OCI-LY3 (cell line): ENCODE results near the gene KRT8.

Experiments
- H2AFZ ChIP-seq: fragments of 200-600, 300-600 bp; shearing (Covaris generic); 2 replicates; pipeline ENCODE4 v1.6.0; 2014; ENCODE audit warnings: antibody characterized with exemption, low read depth, low read length
- H3K27ac ChIP-seq: fragments of 200-600, 300-600 bp; sonication (generic); 2 replicates; pipeline ENCODE4 v1.5.1; 2014; ENCODE audit warnings: mild to moderate bottlenecking, low read length, moderate library complexity, mixed read lengths
- H3K27me3 ChIP-seq: fragments of 200-600, 300-600 bp; sonication (generic); 2 replicates; pipeline ENCODE4 v1.6.1; 2014; ENCODE audit warnings: low read depth, low read length, mixed read lengths
- H3K36me3 ChIP-seq: fragments of 200-600, 300-600 bp; sonication (generic); replicated peaks from 2 replicates; pipeline ENCODE3; 2014; ENCODE audit warnings: low read depth, low read length, mixed read lengths
- H3K4me1 ChIP-seq: fragments of 300-600, 200-600 bp; sonication (generic); 2 replicates; pipeline ENCODE4 v1.6.1; 2014; ENCODE audit warnings: low read length, mixed read lengths
- H3K4me2 ChIP-seq: fragments of 200-600, 300-600 bp; sonication (generic); 2 replicates; pipeline ENCODE4 v1.6.1; 2014; ENCODE audit warnings: low read length, mixed read lengths
- H3K4me3 ChIP-seq: fragments of 300-600, 200-600 bp; sonication (generic); 2 replicates; pipeline ENCODE4 v1.5.1; 2014; ENCODE audit warnings: antibody characterized with exemption, mild to moderate bottlenecking, low read length, moderate library complexity
- H3K79me2 ChIP-seq: fragments of 300-600, 200-600 bp; shearing (Covaris generic); 2 replicates; pipeline ENCODE4 v1.6.1; 2014; ENCODE audit warnings: mild to moderate bottlenecking, low read length, mixed read lengths
- H3K9ac ChIP-seq: fragments of 300-600, 200-600 bp; shearing (Covaris generic); 2 replicates; pipeline ENCODE4 v1.6.0; 2014; ENCODE audit warnings: mild to moderate bottlenecking, low read length, moderate library complexity
- H3K9me3 ChIP-seq: fragments of 200-600, 300-600 bp; shearing (Covaris generic); 2 replicates; pipeline ENCODE4 v1.6.1; 2014; ENCODE audit warnings: low read length, mixed read lengths; ENCODE audit not compliant: insufficient read depth
- H4K20me1 ChIP-seq: fragments of 200-600, 300-600 bp; sonication (generic); 2 replicates; pipeline ENCODE4 v1.6.1; 2016; ENCODE audit warnings: low read length, mixed read lengths; ENCODE audit not compliant: insufficient read depth
- EZH2phosphoT487 ChIP-seq: fragments of 200-600 bp; shearing (Covaris generic); IDR thresholded peaks from 2 replicates; pipeline ENCODE4 v1.6.1; 2018; ENCODE audit warnings: antibody characterized with exemption, mixed run types, low read depth
- TF ChIP-seq, protein P1 (sequence below): fragments of 200-600, 300-600 bp; sonication (generic); IDR thresholded peaks from 2 replicates; pipeline ENCODE4 v1.5.1; 2014; ENCODE audit warnings: antibody characterized with exemption, low read length, low read depth

KRT8 gene

DNA sequence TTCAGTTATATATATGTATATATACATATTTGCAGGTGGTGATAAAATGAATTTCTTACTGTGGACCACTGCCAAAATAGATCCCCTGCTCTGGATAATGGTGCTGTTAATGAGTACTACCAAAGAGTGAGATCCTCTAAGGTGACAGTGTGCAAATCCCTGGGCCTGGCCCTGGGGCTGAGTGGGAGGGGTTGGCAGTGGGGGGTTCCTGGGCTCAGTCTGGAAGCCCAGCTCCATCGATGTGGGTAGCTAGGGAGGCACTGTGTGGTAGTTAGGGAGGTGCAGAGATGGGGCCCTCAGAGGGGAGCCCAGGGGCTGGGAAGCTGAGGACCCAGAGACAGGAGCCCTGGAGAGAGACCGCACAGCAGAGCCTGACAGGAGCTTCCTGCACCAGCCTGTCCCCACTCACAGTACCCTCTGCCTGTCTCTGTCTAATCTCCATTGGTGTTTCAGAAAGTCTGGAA, 9.1 kb downstream of the KRT8 start:
- H3K27ac ChIP-seq: no peak overlapping the region
- no peak overlapping the region for H2AFZ ChIP-seq
- H3K4me3 ChIP-seq: no peak overlapping the region
- no peak overlapping the region for H3K4me2 ChIP-seq
- no peaks in the 10 kb centered on the region for H3K36me3 ChIP-seq
- TF ChIP-seq EZH2phosphoT487: no peak
- TF ChIP-seq, protein P1, sequence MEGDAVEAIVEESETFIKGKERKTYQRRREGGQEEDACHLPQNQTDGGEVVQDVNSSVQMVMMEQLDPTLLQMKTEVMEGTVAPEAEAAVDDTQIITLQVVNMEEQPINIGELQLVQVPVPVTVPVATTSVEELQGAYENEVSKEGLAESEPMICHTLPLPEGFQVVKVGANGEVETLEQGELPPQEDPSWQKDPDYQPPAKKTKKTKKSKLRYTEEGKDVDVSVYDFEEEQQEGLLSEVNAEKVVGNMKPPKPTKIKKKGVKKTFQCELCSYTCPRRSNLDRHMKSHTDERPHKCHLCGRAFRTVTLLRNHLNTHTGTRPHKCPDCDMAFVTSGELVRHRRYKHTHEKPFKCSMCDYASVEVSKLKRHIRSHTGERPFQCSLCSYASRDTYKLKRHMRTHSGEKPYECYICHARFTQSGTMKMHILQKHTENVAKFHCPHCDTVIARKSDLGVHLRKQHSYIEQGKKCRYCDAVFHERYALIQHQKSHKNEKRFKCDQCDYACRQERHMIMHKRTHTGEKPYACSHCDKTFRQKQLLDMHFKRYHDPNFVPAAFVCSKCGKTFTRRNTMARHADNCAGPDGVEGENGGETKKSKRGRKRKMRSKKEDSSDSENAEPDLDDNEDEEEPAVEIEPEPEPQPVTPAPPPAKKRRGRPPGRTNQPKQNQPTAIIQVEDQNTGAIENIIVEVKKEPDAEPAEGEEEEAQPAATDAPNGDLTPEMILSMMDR: no peak
- no peaks in the 10 kb centered on the region for H4K20me1 ChIP-seq
- H3K9me3 ChIP-seq: no peaks in the 10 kb centered on the region
- no peaks in the 10 kb centered on the region for H3K79me2 ChIP-seq
- H3K4me1 ChIP-seq: no peaks in the 10 kb centered on the region
- H3K9ac ChIP-seq: no peak overlapping the region
- H3K27me3 ChIP-seq: peaks cover 9% of the 10 kb centered on the region; the same call in 1 of the 2 replicates

DNA sequence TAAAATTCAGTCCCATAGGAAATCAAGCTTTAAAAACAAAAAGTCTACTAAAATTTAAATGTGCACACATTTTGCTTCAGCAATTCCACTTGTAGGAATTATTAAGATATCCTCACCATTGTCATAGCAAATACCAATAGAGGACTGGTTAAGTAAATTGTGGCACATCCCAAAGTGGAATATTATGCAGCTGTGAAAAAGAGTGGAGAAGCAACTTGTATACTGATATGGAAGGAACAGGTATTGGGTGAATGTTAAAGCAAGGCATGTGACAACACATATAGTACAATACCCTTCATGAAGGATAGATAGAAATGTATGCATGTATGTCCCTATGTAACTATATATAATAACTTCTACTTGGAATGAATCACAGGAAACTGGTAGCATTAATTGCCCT, 11.9 kb downstream of the KRT8 start:
- H3K4me1 ChIP-seq: no peaks in the 10 kb centered on the region

DNA sequence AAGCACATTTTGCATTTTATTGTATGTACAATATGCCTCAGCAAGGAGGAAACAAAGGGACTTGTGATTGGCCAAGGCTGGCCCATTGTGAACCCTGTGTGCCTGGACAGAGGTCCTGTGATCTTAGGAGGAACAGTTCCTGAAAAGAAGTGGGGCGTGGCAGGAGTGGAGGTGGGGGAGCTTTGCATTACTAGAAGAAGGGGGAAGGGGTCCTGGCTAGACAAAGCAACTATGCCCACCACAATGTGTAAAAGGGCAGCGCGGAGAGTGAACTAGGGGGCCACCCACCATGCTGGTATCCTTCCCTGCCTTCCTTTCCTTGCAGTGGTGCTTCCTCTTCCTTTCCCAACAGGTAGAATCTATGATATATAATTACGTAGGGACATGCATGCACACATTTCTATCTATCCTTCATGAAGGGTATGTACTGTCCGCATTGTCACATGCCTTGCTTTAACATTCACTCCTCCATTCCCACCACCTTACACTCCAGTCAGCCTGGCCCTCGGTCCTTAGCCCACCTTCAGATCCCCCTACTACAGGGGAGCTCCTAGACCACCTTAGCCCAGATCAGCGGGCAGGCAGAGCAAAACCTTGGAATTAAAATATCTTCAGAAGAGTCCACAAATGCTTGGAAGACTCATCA, 12.5 kb downstream of the KRT8 start:
- no peak overlapping the region for H3K27ac ChIP-seq
- no peaks in the 10 kb centered on the region for H3K4me1 ChIP-seq

More for the DNA sequence above, 11.9 kb downstream of the KRT8 start:
- Histone ChIP-seq H2AFZ (no peak overlapping the region), H3K9ac (no peak overlapping the region), H3K36me3 (no peaks in the 10 kb centered on the region), H3K27me3 (peaks cover 9% of the 10 kb centered on the region; the same call in 1 of the 2 replicates), H3K27ac (no peak overlapping the region), H3K4me2 (no peak overlapping the region), H4K20me1 (no peaks in the 10 kb centered on the region), H3K79me2 (no peaks in the 10 kb centered on the region), H3K9me3 (no peaks in the 10 kb centered on the region), H3K4me3 (no peak overlapping the region)
- no peak for TF ChIP-seq EZH2phosphoT487
- TF ChIP-seq, protein P1: no peak

DNA sequence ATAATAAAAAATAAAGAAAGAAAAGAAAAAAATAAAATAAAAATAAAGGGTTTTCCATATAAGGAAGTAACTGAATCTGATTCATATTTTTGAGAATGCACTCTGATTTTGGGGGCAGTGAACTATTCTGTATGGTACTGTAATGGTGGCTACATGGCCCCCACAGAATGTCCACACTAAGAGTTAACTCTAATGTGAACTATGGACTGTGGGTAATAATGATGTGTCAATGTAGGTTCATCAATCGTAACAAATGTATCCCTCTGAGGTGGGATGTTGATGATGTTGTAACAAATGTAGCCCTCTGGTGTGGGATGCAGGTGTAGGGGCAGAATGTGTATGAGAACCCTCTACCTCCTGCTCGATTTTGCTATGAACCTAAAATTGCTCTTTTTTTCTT, 13.8 kb downstream of the KRT8 start:
- Histone ChIP-seq H2AFZ (no peak overlapping the region), H3K9ac (no peak overlapping the region), H3K4me2 (no peak overlapping the region), H3K27ac (no peak overlapping the region), H3K27me3 (peaks cover 9% of the 10 kb centered on the region; the same call in 1 of the 2 replicates), H3K36me3 (no peaks in the 10 kb centered on the region), H3K4me3 (no peak overlapping the region), H3K79me2 (no peaks in the 10 kb centered on the region), H3K9me3 (no peaks in the 10 kb centered on the region), H4K20me1 (no peaks in the 10 kb centered on the region), H3K4me1 (no peaks in the 10 kb centered on the region)
- no peak for TF ChIP-seq EZH2phosphoT487
- TF ChIP-seq, protein P1: no peak

More for the DNA sequence above, 12.5 kb downstream of the KRT8 start:
- Histone ChIP-seq H3K4me2 (no peak overlapping the region), H3K9ac (no peak overlapping the region), H4K20me1 (no peaks in the 10 kb centered on the region), H2AFZ (no peak overlapping the region), H3K4me3 (no peak overlapping the region), H3K79me2 (no peaks in the 10 kb centered on the region), H3K36me3 (no peaks in the 10 kb centered on the region), H3K27me3 (peaks cover 9% of the 10 kb centered on the region; the same call in 1 of the 2 replicates), H3K9me3 (no peaks in the 10 kb centered on the region)
- TF ChIP-seq, protein P1: no peak
- no peak for TF ChIP-seq EZH2phosphoT487
